Stomach smooth muscle (tissue), 2 donors: ENCODE data around the gene SELENOF.

ENCODE experiments used
- H3K27ac ChIP-seq: one replicate; pipeline ENCODE4 v1.7.0; 2013; ENCODE audit warnings: mild to moderate bottlenecking, low read length, inconsistent platforms
- H3K27me3 ChIP-seq, 2 donors: one replicate each; pipeline ENCODE4 v1.7.0; 2013; ENCODE audit warnings: low read length in 2 of 2; ENCODE audit not compliant: insufficient read depth in 2 of 2, control insufficient read depth in 1 of 2
- H3K36me3 ChIP-seq, 2 donors: one replicate each; pipeline ENCODE4 v1.7.0; 2013; ENCODE audit warnings: low read length in 2 of 2; ENCODE audit not compliant: control insufficient read depth in 2 of 2, insufficient read depth in 2 of 2
- H3K4me1 ChIP-seq: one replicate; pipeline ENCODE4 v1.7.0; 2013; ENCODE audit warnings: low read length; ENCODE audit not compliant: control insufficient read depth, insufficient read depth
- H3K4me3 ChIP-seq, 2 donors: one replicate each; pipeline ENCODE4 v1.7.0; 2013; ENCODE audit warnings: low read length in 2 of 2
- H3K9ac ChIP-seq, 2 donors: one replicate each; pipeline ENCODE4 v1.7.0; 2013; ENCODE audit warnings: low read length in 2 of 2, mild to moderate bottlenecking in 1 of 2
- H3K9me3 ChIP-seq, 2 donors: one replicate each; pipeline ENCODE4 v1.7.0; 2013; ENCODE audit warnings: low read length in 2 of 2; ENCODE audit not compliant: control insufficient read depth in 2 of 2
- donor health status: healthy.
- donor health status: Pancreatic carcinoma.

The SELENOF gene

DNA sequence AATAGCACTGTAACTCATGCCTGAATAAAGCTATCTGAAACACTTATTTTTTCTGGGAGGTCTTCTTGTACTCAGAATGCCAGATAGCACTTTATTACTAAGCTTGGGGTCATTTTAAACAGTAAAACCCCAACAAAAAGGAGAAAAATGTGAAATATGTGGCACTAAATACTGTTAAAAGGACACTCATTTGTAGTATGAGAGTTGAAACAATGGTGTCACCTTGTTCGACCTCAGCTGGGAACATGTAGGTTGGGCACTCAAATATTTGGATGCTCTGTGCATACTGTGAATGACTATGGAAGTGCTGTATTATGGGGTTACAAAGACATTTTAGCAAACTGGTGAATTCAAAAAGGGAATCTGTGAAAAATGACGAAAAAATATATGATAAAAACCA, 53.9 kb downstream of the SELENOF start:
- no peak overlapping the region for H3K4me3 ChIP-seq
- no peak overlapping the region for H3K9ac ChIP-seq
- no peaks in the 10 kb centered on the region for H3K36me3 ChIP-seq
- H3K27ac ChIP-seq, result no peak overlapping the region
- no peaks in the 10 kb centered on the region for H3K4me1 ChIP-seq
- H3K27me3 ChIP-seq, result no peaks in the 10 kb centered on the region
- H3K9me3 ChIP-seq, result no peaks in the 10 kb centered on the region

DNA sequence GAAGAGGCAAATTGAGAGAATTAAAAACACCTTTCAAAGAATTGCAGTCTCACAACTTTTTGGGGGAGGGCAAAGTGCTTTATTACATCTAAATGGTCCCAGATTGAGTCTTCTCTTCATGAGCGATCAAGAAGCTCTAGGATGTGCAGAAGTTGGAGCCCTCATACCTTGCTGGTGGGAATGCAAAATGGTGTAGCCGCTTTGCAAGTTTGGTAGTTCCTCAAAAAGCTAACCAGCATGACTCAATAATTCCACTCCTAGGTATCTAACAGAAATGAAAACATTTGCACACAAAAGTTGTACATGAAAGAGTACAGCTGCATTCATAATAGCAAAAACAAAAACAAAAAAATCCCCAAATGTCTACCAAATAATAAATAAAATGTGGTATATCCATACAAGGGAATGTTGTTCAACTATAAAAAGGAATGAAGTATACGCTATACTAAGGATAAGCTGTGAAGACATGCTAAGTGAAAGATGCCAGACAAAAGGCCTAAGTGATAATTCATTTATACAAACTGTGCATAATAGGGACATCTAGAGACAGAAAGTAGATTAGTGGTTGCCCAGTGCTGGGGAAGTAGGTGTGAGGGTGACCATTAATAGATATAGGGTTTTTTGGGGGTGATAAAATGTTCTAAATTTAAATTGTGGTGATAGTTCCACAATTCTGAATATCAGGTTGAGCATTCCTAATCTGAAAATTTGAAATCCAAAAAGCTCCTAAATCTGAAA, 55.2 kb downstream of the SELENOF start:
- Histone ChIP-seq H3K27ac (no peak overlapping the region), H3K27me3 (no peaks in the 10 kb centered on the region), H3K36me3 (no peaks in the 10 kb centered on the region), H3K9me3 (no peaks in the 10 kb centered on the region), H3K4me1 (no peaks in the 10 kb centered on the region), H3K9ac (no peak overlapping the region), H3K4me3 (no peak overlapping the region)

DNA sequence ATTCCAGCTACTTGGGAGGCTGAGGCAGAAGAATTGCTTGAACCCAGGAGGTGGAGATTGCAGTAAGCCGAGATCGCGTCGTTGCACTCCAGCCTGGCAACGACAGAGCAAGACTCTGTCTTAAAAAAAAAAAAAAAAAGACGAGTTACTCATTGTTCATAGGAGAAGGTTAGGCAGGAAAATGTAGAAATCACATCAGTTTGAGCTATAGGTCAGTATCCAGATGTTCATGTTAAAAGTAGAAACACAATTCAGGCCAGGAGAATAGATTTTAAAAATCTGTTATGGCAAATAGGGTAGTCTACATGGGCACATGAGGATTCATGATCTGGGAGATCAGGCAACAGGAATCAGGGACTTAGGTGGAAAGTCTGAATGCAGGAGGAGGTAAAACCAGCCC, 57.7 kb downstream of the SELENOF start:
- H3K4me3 ChIP-seq, result no peak overlapping the region
- no peak overlapping the region for H3K9ac ChIP-seq
- H3K27me3 ChIP-seq, result no peaks in the 10 kb centered on the region
- H3K27ac ChIP-seq, result no peak overlapping the region
- H3K4me1 ChIP-seq, result no peaks in the 10 kb centered on the region
- H3K9me3 ChIP-seq, result no peaks in the 10 kb centered on the region
- H3K36me3 ChIP-seq, result no peaks in the 10 kb centered on the region

- no peaks in the 10 kb centered on the region for H3K27me3 ChIP-seq
- H3K27ac ChIP-seq, result no peak overlapping the region
- H3K4me3 ChIP-seq, result no peak overlapping the region
- no peaks in the 10 kb centered on the region for H3K36me3 ChIP-seq
- no peaks in the 10 kb centered on the region for H3K9me3 ChIP-seq
- H3K4me1 ChIP-seq, result no peaks in the 10 kb centered on the region
- H3K9ac ChIP-seq, result no peak overlapping the region
Measured at GRCh38 chr1:86854352-86854751, 59.6 kb downstream of the SELENOF start.

- H3K9ac ChIP-seq, result no peak overlapping the region
- H3K27me3 ChIP-seq, result no peaks in the 10 kb centered on the region
- no peaks in the 10 kb centered on the region for H3K36me3 ChIP-seq
- H3K27ac ChIP-seq, result no peak overlapping the region
- H3K4me1 ChIP-seq, result no peaks in the 10 kb centered on the region
- H3K9me3 ChIP-seq, result no peaks in the 10 kb centered on the region
- H3K4me3 ChIP-seq, result no peak overlapping the region
Measured at GRCh38 chr1:86852782-86853408, 61.0 kb downstream of the SELENOF start.

DNA sequence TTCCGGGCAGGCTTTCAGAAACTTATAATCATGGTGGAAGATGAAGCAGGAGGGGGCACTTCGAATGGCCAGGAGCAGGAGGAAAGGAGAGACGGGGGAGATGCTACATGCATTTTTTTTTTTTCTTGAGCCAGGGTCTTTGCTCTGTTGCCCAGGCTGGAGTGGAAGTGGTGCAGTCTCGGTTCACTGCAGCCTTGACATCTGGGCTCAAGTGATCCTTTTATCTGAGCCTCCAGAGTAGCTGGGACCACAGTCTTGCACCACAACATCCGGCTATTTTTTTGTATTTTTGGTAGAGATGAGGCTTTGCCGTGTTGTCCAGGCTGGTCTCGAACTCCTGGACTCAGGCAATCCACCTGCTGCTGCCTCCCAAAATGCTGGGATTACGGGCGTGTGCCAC, 61.6 kb downstream of the SELENOF start:
- H3K27ac ChIP-seq, result no peak overlapping the region
- no peak overlapping the region for H3K4me3 ChIP-seq

DNA sequence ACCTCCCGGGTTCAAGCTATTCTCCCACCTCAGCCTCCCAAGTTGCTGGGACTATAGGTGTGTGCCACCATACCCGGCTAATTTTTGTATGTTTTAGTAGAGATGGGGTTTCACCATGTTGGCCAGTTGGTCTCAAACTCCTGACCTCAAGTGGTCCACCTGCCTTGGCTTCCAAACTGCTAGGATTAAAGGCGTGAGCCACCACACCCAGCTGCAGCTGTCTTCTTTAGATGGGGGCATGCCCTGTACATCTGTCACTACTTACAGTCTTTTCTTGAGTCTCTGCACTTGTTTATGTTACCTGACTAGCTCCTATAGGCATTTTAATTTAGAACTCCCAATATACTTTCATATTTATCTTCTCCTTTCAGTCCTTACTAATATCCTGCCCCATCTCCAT, 64.2 kb downstream of the SELENOF start:
- Histone ChIP-seq H3K9ac (no peak overlapping the region), H3K27me3 (no peaks in the 10 kb centered on the region), H3K9me3 (no peaks in the 10 kb centered on the region), H3K4me1 (no peaks in the 10 kb centered on the region), H3K4me3 (no peak overlapping the region), H3K27ac (no peak overlapping the region), H3K36me3 (no peaks in the 10 kb centered on the region)

More for the DNA sequence above, 61.6 kb downstream of the SELENOF start:
- Histone ChIP-seq H3K9ac (no peak overlapping the region), H3K9me3 (no peaks in the 10 kb centered on the region), H3K36me3 (no peaks in the 10 kb centered on the region), H3K4me1 (no peaks in the 10 kb centered on the region), H3K27me3 (no peaks in the 10 kb centered on the region)

DNA sequence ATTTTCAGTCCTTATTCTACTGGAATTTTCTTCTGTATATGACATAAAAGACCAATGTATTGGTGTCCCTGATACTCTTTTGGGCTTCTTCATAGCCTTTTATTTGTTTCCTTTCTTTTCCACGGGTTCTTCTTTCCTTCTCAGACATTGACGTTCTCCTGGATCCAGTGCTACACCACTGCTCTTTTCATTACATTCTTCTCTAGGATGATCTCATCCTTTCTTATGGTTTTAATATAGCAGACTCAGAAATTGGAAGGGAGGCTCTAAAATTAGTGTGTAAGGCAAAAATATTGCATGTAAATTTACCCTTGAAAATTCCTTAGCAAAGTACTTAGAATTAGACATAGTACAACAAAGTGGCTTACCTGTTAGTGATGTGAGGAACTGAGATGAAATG, 65.3 kb downstream of the SELENOF start:
- Histone ChIP-seq H3K36me3 (no peaks in the 10 kb centered on the region), H3K9me3 (no peaks in the 10 kb centered on the region), H3K4me1 (no peaks in the 10 kb centered on the region), H3K27ac (no peak overlapping the region), H3K27me3 (no peaks in the 10 kb centered on the region), H3K9ac (no peak overlapping the region), H3K4me3 (no peak overlapping the region)

DNA sequence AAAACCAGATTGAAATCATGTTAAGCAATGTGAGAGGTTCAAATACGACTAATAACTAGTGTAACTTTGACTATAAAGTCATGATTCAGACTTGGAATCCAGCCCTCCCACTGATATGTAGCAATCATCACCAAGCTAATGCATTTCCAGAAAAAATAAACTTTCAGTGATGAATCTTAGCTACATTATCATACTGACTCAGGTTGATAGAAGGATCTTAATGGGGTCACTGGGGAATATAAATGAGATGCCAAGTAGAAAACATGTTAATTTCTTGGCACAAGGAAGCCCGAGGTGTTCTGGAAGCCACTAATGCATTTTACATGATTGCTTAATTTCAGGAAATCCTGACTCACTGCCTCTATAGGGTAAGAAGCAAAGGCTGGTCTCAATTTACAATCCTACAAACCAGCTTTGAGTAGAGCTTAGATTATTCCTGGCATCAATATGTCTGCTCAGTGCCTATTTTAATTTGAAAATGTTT, 67.7 kb downstream of the SELENOF start:
- no peak overlapping the region for H3K9ac ChIP-seq
- no peaks in the 10 kb centered on the region for H3K36me3 ChIP-seq
- no peak overlapping the region for H3K27ac ChIP-seq
- no peaks in the 10 kb centered on the region for H3K27me3 ChIP-seq
- H3K4me1 ChIP-seq, result no peaks in the 10 kb centered on the region
- H3K4me3 ChIP-seq, result no peak overlapping the region
- no peaks in the 10 kb centered on the region for H3K9me3 ChIP-seq

- Histone ChIP-seq H3K27me3 (no peaks in the 10 kb centered on the region), H3K9me3 (no peaks in the 10 kb centered on the region), H3K4me3 (no peak overlapping the region), H3K36me3 (no peaks in the 10 kb centered on the region), H3K4me1 (no peaks in the 10 kb centered on the region), H3K27ac (no peak overlapping the region), H3K9ac (no peak overlapping the region)
Measured at GRCh38 chr1:86845514-86845913, 68.4 kb downstream of the SELENOF start.

GRCh38 chr1:86841116-86841515, 72.8 kb downstream of the SELENOF start:
- H3K27ac ChIP-seq, result no peak overlapping the region
- no peaks in the 10 kb centered on the region for H3K27me3 ChIP-seq
- H3K9me3 ChIP-seq, result no peaks in the 10 kb centered on the region
- H3K9ac ChIP-seq, result no peak overlapping the region
- no peaks in the 10 kb centered on the region for H3K36me3 ChIP-seq
- H3K4me3 ChIP-seq, result no peak overlapping the region
- no peaks in the 10 kb centered on the region for H3K4me1 ChIP-seq
